Stromal cell of bone marrow (primary cell): ENCODE measurements around the gene RGS17.
"Not testable (repeated sequence)": the region's sequence is repeated elsewhere in the genome, so short reads cannot be mapped to it uniquely, and the experiment has no call there.

Source experiments
- DNase-seq: peaks from one replicate; pipeline ENCODE4 v3.0.0-alpha.2; 2012; ENCODE audit warnings: low read depth

Gene RGS17, protein sequence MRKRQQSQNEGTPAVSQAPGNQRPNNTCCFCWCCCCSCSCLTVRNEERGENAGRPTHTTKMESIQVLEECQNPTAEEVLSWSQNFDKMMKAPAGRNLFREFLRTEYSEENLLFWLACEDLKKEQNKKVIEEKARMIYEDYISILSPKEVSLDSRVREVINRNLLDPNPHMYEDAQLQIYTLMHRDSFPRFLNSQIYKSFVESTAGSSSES

DNA sequence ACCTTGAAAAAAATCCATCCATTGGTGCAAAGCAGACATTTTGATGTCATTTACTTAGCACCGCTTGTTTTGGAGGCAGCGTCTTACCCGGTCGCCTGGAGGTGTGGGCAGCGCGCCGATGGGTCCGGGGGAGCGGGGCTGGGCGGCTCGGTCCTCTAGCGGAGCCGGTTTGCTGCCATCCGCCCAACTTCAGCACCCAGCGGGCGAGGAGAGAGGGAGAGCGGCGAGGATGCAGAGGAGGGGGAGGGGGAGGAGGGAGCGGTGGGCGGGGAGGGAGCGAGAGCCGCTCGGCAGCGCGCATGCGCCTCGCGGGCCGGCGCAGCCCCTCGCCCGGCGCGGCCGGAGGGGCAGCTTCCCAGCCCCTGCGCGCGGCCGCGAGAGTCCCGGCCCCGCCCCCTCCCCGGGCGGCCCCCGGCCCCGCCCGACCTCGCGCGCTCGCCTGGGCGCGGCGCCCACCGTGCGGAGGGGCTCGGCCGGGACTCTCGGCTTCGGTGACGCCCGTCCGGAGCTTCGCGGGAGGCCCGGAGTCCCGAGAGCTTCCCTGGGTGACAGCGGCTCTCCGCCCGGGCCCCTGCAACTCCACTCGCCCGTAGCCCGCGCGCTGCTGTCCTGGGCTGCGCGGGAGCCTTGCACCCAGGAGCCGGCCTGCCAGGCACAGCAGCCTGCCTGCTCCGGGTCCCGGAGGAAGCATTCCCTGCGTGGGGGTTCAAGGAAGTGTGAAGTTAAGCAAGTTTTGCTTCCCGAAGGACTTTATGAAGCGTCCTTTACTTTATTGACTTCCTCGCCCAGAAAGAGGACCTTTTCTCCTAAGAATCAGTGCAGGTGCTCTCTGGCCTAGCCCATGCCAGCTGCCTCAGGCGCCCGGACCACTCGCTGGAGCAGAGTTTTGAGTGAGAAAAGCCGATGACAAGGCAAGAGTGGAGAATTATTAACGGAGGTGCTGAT, at the start of gene RGS17:
Gene RGS17 (minus strand): TSS at position 246 of the 945 bp plus-strand sequence. CDS start 87,264 bp downstream, outside the sequence.
- DNase-seq, result no peak

DNA sequence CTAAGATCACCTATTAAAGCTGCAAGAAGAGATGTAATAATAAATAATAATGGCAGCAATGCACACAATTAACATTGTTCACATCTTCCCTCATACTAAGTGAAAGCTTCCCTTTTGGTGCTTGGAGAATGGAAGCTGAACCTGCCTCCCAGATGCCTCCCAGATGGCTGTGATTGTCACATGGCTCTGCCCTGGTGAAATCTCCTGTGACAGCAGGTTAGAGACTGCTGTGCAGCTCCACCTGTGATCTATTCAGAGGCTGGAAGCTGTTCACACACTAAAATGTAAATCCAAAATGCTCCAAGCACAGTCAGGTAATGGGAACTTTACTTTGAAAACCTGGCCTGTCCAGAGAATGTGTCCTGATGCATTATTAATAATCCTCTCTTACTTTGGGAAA, 41.7 kb upstream of the RGS17 start:
- no peak for DNase-seq

DNA sequence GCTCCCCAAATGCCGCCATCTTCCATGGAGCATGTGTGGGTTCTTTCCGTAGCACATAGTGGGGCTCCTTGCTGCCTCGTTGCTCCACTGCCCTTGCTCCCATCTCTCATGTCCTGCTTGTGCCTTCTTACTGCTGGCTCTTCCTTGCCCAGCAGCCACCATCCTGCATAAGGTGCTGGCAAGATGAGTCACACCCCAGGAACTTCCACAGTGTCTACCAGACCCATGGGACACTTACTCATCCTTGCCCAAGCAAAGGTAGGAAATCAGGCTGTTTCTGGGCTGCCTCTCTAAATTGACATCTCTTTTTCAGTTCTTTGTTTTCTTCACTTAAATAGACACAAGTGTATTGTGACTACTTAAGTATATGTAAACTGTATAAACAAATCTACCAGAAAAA, 39.4 kb upstream of the RGS17 start:
- no peak for DNase-seq

DNA sequence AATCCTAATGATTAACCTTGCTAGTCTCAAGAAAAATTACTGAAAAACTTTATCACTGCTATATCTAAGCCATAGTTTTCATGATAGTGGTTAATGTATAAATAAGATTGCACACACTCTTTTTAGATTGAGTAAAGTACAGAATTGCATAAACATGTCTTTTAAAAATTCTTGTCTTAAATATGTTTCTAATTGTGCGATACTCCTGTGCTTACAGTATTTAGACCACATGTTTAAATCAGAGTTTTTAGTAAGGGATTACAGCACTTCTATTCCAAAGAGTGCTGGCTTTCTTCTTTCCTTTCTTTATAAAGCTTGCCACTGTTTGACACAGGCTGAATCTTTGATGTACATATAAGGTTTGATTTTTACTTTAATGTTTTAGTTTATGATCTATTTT, 36.8 kb upstream of the RGS17 start:
- no peak for DNase-seq

DNA sequence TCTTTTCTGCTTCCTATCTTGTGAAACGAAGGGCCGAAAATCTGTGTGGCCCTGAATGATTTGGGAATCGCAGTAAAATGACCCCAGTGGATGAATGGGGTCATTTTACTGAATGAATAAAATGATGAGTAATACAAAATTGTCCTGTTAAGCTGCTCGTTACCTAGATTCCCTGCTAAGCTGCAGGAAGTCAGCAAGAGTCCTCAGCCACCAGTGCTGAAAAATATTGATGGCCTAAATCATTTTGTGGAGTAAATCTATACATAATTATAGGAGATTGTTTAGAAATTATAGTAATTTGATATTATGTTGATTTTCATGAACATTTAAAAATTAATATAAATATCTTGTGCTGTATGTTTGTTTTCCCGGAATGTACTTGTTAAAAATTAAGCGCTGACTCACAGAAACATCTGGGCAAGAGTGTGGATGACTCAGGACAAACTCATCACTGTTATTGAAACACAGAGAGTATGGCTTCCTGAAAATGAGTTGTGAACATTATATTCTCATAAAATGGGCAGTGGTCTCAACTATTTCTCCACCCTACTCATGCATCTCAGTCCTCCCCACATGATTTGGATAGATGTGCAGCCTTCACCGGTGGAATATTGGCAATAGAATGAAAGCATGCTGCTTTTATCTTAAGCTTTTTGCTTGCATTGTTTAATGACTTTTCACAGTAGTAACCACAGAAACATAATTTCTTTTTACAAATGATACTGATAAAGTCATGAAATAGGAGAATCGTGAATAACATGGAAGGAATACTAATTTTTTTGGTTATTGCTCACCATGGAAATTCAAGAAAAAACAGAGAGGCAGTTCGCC, 36.2 kb upstream of the RGS17 start:
- DNase-seq, result peak; percentile 80

DNA sequence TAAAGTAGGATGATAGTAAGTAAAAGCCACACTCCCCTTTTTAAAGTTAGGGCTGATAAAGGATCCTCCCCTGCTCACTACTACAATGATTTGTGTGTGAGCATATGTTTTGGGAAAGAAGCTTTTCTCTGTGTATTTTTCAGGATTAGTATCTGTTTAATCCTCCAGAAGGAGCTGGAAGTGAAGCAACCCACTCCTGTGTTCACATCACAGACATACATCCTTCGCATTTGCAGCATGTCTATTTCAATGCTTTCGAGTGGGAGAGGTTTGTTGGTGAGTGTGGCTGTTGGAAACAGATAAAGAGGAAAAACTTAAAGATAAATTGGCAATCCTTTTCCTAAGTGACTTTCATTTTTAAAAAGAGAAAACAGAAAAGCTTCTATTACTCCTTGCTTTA, 31.6 kb upstream of the RGS17 start:
- DNase-seq, result no peak

DNA sequence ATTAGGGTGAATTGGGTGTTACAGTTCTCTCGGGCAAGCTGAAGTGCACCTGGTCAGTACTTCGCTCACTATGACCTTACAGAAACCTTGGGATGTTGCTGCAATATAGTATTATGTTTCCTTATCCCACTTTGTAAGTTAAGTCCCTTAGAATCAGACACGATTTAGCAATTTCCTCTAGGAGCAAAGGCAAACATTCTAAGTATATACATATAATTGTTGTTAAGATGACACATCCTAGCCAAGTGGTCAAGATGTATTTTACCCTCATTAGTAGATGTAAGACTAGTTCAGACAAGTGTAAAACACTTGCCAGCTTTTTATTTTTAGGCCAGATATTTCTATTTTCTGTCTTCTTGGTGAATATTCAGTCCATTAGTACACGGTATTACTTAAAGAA, 31.1 kb upstream of the RGS17 start:
- DNase-seq, result no peak

DNA sequence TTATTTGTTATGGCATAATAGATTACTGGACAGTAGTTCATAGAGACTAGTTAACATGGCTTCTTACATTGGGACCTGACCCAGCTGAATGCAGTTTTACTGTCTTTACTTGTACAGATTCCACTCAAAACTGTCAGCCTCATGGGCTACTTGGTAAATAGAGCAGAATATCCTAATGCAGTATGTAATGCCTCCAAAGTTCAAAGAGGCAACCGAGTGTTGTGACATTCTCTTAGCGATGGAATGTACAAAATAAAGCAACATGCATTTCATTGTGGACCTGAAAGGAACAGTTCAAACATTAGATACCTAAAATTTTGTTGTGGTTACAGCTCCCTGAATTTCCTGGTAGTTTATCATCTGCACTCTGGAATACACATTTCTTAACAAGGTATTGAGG, 29.1 kb upstream of the RGS17 start:
- DNase-seq, result no peak

DNA sequence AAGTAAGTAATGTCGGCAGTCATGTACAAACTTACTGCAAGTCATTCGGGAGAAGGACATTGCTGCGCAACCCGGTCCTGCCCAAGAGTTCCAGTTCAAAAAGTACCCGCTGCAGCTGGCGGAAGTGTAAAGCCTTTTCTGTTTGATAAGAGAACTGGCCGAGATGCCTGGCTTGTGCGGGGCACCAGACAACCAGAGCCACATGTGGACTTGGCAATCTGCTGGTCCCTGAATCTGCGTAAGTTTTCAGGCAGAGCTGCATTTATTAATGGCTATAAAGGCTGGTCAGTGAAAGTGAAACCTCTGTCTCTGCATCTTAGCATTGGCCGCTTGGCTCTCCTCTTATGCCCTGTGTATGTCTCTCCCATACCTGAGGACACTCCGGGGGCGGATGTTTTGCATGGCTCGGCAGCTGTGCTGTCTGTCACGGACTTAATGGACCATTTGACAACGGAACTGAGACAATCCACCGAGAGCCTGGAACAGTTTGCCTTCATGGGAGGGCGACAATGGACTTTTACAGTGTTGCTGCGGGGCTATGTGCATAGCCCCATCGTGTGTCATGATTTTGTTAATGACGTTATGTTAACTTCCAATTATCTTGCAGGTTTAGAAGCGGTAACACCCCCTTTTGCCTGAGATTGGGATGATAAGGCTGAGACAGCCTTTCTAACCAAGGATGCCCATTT, 19.8 kb upstream of the RGS17 start:
- no peak for DNase-seq

DNA sequence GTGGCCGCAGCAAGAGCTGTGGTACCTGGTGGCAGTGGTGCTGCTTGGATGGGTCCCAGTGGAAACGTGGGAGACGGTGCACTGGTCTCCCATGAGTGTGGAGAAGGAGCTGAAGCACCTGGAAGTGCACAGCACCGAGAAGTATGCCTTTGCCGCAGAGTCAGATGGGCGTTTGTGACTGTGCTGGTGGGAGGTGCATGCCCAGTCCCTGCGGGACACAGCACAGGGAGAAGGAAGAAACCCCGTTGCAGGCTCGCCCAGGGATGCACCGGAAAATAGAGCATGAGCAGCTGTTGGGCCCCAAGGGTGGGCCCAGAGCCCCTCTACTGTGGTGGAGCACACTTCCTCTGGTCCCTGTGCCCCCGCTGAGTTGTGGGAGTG, 19.3 kb upstream of the RGS17 start:
- no peak for DNase-seq

DNA sequence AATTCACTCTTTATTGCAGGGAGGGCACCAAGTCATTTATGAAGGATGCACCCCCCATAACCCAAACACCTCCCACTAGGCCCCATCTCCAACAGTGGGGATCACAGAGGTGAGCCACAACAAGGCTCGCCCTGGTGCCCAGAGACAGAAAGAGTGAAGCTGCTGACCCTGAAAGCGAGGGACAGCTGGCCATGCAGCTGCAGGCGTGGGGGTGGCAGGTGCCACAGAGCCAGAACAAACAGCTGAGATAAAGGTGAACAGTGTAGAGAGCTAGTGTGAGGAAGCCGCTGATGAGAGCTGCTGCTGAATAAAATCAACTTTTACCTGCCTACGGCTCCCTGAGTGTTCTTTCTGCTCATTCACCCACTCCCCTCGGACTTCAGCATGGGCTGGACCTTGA, 18.8 kb upstream of the RGS17 start:
- DNase-seq, result no peak

DNA sequence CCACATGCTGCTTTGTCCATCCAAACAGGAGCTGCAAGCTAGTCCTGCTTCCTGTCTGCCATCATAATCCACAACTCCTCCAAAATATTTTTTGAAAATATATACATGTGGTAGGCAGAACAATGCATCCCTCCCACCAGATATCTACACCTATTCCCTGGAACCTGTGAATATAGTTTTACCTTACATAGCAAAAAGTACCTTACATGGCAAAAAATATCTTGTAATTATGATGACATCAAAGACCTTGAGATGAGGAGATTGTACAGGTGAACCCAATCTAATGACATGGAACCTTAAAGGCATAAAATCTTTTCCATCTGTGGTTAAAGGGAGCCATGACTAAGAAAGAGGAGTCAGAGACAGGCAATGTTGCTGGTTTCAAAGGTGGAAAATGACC, 15.3 kb upstream of the RGS17 start:
- DNase-seq, result no peak

DNA sequence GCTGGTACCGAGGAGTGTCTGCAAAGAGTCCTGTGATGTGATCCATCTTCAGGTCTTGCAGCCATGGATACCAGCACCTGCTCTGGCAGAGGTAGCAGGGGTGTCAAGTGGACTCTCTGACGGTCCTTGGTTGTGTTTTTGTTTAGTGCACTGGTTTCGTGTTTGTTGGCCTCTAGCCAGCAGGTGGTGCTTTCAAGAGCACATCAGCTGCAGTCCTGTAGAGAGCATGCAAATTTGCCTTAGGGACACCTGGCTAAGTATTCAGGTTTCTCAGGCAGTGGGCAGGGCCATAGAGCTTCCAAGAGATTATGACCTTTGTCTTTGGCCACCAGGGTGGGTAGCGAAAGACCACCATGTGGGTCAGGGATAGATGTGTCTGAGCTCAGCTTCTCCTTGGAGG, 14.5 kb upstream of the RGS17 start:
- DNase-seq, result no peak

DNA sequence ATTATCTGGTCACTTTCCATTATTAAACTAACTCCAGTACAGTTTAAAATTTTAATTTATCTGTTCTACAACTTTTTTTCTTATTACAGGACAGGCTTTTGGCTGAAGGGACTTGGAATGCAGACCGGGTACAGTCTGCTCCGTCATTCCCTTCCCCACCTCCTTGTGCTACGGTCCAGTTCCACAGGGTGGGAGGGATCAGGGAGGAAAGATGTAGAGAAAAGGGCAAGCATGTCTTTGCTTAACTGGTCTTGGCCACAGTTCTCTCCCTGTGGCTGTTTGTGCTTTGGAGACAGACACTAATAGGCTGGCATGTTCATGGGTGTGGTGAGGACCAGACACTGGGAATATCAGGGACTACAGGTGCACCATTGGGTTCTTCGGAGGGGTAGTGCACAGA, 12.1 kb upstream of the RGS17 start:
- no peak for DNase-seq

DNA sequence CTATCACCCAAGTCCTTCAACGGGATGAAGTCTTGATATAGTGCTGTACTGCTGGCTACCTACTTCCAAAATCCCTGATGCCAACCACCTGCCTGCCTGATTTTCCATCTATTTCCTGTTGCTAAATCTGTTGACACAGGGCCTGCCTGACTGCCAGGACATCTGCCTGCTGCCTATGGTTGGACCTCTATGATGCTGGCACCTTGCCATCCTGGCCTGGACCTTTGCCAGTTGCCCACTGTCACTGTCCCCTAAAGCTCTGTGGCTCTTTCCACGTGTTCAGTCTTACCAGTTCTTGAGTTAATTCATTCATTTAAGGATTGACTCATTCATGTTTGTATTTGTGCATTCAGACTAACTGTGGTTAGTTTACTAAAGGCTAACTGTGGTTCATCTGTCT, 9.2 kb upstream of the RGS17 start:
- no peak for DNase-seq

DNA sequence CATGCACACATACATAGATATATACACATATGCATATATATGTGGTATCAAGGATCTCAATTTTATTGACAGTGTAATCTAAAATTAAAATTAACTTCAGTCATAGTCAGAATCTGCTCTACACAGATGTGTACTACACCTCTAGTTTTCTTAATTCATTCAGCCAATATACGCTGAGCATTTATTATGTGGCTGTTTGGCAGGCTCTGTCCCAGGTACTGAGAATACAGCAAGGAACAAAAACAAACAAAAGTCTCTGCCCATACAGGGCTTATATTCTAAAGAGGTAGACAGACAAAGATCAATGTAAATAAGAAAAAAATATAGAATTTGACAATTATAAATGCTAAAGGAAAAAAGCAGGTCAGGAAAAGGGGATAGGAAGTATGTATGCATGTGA, 7.8 kb upstream of the RGS17 start:
- DNase-seq, result no peak

DNA sequence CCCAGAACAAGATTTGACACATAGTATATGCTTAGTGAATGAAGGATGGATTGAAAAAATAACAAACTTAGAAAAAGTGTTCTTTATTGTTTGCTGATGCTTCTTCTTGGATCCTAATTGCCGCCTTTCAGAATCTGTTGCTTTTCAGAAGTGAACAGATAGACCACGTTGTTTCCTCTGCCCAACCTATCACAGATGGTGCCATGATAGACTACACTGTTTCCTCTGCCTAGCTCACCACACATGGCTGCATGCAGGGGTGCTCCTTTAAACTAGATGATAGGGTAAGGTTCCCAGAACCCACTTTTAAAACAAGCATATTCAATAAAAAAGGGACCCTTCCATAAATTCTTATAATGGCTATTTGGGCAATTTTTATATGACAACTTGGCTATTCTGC, 4.6 kb upstream of the RGS17 start:
- no peak for DNase-seq

DNA sequence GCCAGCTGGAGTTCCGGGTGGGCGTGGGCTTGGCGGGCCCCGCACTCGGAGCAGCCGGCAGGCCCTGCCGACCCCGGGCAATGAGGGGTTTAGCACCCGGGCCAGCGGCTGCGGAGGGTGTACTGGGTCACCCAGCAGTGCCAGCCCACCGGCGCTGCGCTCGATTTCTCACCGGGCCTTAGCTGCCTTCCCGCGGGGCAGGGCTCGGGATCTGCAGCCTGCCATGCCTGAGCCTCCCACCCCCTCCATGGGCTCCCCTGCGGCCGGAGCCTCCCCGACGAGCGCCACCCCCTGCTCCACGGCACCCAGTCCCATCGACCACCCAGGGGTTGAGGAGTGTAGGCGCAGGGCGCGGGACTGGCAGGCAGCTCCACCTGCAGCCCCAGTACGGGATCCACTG, 2.6 kb upstream of the RGS17 start:
- DNase-seq, result not testable (repeated sequence)

DNA sequence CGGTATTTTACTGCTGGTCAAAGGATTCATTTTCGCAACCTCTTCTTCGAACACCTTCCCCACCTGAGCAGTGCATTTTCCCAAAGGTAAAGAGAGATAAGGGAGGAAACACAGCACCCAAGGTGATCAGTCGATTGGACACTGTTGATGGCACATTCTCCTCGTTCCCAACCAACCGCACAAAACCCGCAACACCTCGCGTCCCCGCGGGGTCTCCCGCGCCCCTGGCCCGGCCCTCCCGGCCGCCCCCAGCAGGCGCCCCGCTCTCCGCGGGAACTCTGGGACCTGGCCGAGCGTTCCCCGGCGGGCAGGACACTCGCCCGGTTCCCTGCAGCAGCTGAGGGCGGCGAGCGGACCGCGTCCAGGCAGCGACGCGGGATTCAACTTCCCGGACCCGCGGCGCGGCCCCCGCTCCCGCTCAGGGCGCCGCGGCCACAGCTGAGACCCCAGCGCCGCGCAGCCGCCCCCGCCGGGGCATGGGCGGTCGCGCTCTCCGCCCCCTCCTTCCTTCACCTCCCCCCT, 506 bp downstream of the RGS17 start:
- DNase-seq, result no peak

DNA sequence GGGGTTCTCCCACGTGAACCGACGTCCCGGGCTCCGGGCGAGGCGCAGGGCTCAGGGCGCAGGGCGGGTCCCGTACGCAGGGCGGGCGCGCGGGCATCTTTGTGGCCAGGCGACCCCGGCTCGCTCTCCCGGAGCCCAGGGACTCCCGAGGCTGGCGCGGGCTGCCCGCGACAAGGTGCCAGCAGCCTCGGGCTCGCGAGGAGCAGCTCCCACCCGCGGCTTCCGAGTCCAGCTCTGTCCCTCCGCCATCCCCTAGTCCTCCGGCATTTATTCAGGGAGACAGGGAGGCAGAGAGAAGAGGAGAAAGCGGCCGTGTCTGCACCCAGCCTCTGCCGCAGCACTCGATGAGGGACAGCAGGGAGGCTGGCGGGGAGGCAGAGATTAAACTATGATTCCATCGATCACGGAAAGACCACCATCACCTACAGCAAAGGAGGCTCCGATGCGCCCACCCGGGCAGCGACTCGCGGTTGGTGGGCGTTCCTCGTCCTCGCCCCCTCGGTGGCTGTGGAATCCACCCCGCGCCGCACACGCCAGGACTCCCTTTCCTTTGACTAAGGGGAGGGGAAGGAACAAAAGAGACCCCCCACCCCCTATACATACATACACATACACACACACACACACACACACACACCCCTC, 1.1 kb downstream of the RGS17 start:
- no peak for DNase-seq

DNA sequence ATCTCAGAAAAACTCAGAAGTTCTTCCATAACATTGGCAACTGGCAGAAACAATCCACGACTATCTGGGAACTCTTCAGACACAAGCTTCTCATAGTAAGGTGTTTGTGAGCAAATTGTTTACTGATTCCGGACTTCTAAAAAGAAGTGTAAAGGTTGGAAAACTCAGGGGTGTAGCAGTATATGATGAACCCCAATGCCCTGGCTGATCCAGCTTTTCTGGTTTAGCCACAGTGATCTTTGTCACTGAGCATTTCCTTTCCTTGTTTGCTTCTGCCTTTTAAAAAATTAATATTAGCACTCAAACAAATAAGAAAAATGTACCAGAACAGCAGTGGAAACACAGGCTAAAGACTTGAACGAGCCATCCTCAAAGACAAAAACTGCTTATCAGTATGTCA, 4.9 kb downstream of the RGS17 start:
- DNase-seq, result no peak
